ENCODE data around the gene RPRD1A.
"Not testable (repeated sequence)": the region's sequence is repeated elsewhere in the genome, so short reads cannot be mapped to it uniquely, and the experiment has no call there.

The RPRD1A gene

GRCh38 chr18:35969676-35970075 is 97.7 kb downstream of the RPRD1A start:
- DNase-seq: no peak

GRCh38 chr18:35968278-35968880 is 99.0 kb downstream of the RPRD1A start:
- DNase-seq: no peak

GRCh38 chr18:35967866-35968265 is 99.5 kb downstream of the RPRD1A start:
- not testable (repeated sequence) for DNase-seq

GRCh38 chr18:35964319-35964718 is 103.0 kb downstream of the RPRD1A start:
- no peak for DNase-seq

- DNase-seq: no peak
Observed at GRCh38 chr18:35962320-35962719, 105.0 kb downstream of the RPRD1A start.

- no peak for DNase-seq
Observed at GRCh38 chr18:35956226-35956625, 111.1 kb downstream of the RPRD1A start.

GRCh38 chr18:35953688-35954087 is 113.7 kb downstream of the RPRD1A start:
- no peak for DNase-seq

GRCh38 chr18:35950628-35950982 is 116.8 kb downstream of the RPRD1A start:
- no peak for DNase-seq

GRCh38 chr18:35949903-35950627 is 117.3 kb downstream of the RPRD1A start:
- peak; percentile 58 to 72 for DNase-seq

GRCh38 chr18:35949090-35949489 is 118.3 kb downstream of the RPRD1A start:
- DNase-seq: no peak

GRCh38 chr18:35948080-35948479 is 119.3 kb downstream of the RPRD1A start:
- no peak for DNase-seq

- DNase-seq: no peak
Observed at GRCh38 chr18:35942661-35943060, 124.7 kb downstream of the RPRD1A start.

- no peak for DNase-seq
Observed at GRCh38 chr18:35942133-35942532, 125.2 kb downstream of the RPRD1A start.

GRCh38 chr18:35941299-35941698 is 126.1 kb downstream of the RPRD1A start:
- no peak for DNase-seq
